SU-DHL-6 (cell line): Measurements from ENCODE around the gene TUBB6.

Experiments used
- EZH2phosphoT487 ChIP-seq: fragments of 200-600 bp; sonication (generic), shearing (Covaris generic); conservative IDR thresholded peaks from 2 replicates; pipeline ENCODE4 v1.6.1; 2018; ENCODE audit warnings: mild to moderate bottlenecking, antibody characterized with exemption, low read length, moderate library complexity, mixed read lengths
- TF ChIP-seq, protein P1 (sequence below): fragments of 200-600 bp; sonication (generic); IDR thresholded peaks from one replicate; pipeline ENCODE4 v1.5.1; 2017; ENCODE audit warnings: antibody characterized with exemption, mild to moderate bottlenecking, low read length, moderate library complexity; ENCODE audit not compliant: insufficient read depth, poor library complexity, severe bottlenecking

DNA sequence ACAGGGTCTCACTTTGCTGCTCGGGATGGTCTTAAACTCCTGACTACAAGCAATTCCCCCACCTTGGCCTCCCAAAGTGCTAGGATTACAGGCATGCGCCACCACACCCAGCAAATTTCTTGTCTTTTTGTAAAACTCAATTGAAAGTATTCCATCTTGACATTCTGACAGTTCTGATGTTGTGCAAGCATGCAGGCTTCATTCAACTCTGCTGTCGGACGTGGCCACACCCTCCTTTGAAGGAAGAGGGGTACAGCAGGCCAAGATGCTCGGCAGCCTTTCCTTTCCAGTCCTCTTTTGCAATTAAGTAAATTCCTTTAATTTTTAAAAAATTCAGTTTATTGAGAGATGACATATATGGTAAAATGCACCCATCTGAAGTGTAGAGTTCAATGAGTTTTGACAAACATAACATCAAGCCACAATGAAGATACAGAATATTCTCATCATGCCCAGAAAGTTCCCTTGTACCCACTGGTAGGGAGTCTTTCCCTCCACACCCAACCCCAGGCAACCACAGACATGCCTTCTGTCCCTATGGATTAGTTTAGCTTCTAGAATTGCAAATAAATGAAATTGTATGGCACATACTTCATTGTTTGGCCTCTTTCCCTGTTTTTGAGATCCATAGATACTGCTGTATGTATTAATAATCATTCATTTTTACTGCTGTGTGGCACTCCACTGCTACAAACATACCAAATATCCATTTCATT, 33.1 kb downstream of the TUBB6 start:
- TF ChIP-seq, protein P1, sequence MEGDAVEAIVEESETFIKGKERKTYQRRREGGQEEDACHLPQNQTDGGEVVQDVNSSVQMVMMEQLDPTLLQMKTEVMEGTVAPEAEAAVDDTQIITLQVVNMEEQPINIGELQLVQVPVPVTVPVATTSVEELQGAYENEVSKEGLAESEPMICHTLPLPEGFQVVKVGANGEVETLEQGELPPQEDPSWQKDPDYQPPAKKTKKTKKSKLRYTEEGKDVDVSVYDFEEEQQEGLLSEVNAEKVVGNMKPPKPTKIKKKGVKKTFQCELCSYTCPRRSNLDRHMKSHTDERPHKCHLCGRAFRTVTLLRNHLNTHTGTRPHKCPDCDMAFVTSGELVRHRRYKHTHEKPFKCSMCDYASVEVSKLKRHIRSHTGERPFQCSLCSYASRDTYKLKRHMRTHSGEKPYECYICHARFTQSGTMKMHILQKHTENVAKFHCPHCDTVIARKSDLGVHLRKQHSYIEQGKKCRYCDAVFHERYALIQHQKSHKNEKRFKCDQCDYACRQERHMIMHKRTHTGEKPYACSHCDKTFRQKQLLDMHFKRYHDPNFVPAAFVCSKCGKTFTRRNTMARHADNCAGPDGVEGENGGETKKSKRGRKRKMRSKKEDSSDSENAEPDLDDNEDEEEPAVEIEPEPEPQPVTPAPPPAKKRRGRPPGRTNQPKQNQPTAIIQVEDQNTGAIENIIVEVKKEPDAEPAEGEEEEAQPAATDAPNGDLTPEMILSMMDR = no peak
- TF ChIP-seq EZH2phosphoT487 = no peak
